NCI-H2081 (cell line): ENCODE measurements around the gene RABGAP1.

Source experiments
- DNase-seq, 2 experiments: peaks; one replicate each; lab custom pipeline; 2025; lab: John Stamatoyannopoulos, UW

RABGAP1 gene

DNA sequence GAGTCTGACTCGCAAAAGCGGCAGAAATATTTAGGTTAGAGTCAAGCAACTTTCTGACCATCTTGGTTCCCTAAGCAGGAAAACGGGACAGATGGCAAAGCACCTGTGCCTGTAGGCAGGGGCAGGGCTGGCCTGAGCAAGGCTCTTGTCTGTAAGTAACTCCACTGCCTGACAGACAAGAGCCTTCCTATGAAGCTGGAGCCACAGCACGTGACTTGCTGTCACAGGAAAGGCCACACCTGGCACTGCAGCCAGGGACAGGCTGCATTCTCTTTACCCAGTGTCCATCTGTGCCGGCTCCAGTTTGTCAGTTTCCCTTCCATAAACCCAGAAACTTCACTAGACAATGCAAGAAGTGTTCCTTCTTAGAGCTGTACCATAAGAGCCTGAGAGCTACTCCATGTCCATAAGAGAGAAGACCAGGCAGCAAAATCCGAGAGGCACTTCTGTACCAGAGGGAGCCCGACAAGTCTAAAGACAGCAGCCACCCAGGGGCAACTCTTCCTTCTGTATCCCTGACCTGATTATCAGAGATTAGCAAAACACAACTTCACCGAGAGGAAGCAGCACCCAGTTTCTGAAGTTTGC is 170.7 kb downstream of the RABGAP1 start:
- DNase-seq, result no peak

DNA sequence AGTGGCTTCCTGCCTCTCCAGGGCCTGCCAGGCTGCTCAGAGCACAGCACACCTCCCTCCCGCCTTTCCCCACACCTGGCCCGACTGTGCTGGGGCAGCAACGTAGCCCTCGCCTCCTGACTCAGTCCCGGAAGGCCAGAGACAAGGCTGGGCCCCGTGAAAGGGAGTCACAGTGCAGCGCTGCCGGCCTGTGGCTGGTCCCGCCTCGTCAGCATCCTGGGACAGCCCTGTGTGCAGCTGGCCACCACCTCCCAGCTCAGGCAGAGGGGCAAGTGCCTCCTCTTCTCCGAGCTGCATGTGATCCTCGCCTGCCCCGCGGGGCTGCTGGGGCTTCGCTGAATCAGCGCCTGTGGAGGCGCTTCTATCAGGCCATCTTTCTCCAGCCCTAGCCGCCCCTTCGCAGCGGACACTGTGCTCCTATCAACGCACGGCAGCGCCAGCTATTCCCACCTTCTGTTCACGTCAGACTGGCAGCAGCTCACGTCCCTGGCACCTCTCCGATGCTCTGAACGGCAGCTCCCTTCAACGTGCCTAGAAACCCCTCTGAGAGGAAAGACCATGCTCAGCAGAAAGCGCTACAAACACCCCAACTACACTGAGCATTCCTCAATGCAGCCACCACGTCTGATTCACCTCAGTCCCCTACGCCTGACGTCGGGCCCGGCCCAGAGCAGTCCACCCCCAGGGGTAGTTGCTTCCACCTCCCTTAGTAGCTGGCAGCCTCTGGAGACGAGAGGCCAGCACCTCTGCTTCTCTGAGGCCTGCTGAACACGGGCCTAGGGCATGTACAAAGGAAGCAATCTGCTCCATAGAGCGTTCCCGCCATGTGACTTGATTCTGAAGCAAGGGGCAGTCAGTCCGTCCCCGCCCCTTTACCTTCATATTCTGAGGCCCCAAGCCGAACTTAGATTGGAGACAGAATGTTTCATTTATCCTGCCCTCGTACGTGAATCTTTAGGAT is 171.5 kb downstream of the RABGAP1 start:
- DNase-seq, result no peak

DNA sequence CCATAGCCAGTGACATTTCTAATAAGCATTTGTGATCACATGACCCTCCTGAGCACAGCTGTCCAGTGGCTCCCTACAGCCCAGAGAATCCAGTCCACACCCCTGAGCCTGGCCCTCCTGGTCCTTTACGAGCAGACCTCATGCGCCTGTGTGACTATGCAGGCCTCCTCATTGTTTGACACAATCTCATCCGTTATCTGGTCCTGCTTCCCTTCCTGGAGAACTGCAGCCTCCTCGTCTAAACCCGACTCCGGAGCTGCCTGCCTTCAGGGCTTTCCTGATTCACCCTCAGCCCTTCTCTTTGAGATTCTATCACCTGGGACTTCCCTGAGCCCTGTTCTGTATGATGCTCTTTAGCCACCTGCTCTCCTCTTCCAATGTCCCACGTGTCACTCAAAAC is 172.4 kb downstream of the RABGAP1 start:
- no peak for DNase-seq

DNA sequence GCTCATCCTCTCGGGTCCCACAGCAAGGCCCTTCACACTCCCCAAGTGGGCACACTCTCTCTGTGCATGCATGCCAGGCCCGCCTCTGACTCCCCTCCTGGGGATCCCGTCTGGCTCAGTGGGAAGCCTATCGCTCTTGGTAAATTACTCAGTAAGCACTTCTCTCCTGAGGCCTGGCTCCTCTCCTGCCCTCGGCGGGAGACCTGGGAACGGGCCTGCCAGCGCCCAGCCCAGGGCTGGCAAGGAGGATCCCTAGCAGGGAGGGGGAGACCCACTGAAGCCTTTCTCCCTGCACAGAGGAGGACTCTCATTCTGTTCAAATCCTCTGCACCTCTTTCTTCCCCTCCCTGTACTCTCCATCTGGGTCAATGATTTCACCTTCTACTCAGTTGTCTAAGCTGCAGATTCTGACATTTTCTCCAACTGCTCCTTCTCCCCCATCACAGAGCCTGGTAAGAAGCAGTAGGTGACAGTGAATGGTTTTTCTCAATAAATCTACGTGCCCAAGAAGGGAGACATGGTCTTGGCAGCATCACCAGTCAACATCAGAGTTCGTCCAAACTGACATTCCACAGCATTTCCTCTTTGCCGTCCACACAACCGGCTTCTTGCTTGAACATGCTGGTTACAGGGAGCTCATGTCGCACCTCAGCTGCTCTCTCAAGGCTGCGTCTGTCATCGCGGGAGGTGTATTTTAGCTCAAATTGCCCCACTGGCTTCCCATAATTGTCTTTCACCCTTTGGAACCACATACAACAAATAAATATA is 174.5 kb downstream of the RABGAP1 start:
- DNase-seq, result no peak

DNA sequence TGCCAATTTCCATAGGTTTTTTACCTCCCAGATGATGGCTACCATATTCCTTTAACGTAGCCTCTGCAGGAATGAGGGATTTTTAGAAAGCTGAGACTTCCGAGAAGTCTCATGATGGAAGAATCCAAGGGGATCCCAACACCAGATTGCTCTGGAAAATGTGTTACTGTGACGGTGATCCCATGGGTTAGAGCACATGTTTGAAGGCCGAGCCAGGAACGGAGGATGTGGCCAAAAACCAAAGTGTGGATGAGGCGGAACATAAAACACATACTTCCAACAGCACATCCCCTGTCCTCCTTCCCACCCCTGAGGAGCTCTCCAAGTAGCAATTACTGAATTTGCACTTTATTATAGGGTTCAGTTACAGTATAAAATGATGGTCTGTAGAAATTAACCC is 175.2 kb downstream of the RABGAP1 start:
- no peak for DNase-seq

DNA sequence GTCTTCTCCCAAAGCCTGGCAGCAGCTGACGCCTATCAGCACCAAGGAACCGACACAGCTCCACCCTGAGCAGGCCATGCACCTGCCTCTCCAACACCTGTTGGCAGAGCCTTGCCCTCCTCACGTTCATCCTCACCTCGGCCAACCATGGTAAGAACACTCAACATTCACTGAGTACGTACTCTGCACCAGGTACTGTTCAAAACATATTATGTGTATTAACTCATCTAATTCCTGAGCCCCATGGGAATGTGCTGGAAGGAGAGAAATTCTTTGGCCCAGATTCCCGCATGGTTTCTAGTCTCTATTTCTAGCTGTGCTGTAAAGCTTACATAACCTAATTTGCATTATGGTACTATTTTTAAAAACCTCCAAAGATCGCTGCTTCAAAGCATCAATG is 178.7 kb downstream of the RABGAP1 start:
- no peak for DNase-seq

DNA sequence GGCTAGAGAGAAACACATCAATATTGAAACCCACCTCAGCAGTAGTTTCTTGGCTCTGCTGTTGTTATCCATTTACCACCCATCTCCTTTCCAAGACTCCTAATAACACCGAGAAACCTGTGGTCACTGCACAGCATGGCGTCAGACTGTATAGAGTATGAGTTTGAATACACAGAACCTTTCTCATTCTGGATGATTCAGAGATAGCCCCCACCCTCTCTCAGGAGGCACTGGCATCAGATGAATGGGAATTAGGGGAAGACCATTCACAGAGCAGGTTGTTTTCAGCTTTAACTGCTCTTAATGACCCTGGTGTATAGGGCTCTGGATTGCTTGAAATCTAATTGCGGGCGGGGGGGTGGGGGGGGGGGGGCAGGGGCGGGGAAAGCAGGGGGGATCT is 179.3 kb downstream of the RABGAP1 start:
- DNase-seq, result peak in 1 of 2 experiments; percentile 21

DNA sequence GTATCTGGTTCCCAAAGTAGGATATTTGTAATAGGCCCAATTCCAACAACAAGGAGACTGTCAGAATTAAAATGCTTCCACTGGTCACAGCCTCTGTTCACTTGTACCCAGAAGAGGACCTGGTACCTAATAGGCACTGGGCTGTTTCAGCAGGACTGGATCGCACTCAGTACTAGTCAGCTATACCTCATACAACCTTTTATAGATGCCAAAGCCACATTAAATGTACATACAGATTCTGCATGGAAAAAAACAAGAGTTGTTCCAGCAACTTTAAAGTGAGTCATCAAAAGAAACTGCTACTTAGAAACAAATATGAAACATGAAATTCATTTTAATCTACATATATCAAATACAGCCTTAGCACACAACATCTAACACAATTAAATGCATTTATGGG is 180.1 kb downstream of the RABGAP1 start:
- DNase-seq, result no peak

DNA sequence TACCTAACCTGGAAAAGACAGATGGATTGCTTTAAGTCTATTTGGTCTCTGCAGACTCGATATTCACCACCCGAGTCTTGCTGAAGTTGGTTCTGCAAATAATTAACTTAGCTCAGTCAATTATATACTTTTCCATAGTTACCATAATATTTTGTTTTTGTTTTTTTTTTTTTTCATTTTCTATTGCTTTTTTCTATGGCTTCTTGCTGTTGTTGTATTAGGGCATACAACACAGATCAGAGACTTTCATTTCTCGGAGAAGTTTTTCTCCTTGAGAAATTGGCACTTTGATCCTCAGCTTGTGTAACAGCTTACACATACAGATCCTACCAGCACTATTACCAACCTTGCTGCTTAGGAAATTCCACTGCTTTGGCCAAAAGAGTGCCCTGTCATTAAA is 180.6 kb downstream of the RABGAP1 start:
- no peak for DNase-seq

DNA sequence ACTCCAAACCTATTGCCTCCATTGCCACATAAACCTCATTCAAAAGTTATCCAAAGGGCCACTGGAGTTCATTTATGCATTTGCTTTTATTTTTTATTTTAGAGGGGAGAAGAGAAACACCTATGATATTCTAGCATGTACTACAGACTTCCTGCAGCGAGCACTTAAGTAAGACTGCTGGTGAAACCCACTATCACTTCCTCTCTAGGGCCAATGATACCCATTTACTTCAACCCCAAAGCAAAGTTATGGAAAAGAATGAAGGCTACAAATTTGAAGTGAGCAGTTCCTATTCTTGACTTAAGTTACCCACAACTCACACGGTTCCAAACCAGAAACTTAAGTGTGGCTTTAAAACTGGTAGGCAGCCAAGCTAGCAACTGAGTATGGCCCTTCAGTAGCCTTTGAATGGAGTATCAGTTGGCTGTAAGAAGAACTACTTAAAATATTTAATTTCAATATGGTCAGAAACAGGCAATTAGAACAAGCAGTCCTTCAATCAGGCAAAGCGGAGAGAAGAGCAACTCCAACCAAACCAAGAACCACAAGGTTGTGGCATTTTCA is 186.8 kb downstream of the RABGAP1 start:
- DNase-seq, result no peak

DNA sequence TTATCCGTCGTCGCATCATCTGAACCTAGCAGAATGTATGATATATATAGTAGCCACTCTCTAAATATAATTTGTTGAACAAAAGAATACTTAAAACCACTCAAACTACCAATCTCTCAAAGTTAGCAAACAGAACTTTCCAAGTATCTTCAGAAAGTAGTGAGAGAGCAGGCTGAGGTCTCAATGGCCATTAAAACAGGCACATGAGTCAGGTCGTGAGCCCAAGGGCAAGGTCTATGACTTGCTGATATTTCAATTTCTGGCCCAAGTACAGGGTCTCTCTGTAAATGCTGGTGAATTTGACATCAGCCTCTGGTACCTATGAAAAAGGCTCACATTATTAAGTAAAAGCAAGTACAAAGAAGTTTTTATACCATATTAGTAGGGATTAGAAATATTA is 187.8 kb downstream of the RABGAP1 start:
- DNase-seq, result no peak

DNA sequence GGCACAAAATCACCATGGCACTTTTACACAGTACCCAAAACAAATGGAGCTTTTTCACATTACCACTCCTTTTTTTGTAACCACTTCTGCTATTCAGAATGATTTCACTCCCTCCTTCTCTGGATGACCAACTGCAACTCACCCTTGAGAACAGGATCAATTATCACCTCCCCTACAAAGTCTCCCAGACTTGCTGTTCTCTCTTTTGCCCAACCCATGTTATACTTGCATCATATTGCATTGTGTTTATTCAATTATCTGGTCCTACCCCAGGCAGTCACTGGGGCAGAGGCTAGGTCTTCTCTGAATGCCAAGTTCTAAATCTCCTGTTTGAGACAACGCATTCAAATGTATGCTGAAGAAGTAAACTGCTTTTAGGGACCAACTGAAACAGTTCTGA is 188.6 kb downstream of the RABGAP1 start:
- DNase-seq, result no peak

DNA sequence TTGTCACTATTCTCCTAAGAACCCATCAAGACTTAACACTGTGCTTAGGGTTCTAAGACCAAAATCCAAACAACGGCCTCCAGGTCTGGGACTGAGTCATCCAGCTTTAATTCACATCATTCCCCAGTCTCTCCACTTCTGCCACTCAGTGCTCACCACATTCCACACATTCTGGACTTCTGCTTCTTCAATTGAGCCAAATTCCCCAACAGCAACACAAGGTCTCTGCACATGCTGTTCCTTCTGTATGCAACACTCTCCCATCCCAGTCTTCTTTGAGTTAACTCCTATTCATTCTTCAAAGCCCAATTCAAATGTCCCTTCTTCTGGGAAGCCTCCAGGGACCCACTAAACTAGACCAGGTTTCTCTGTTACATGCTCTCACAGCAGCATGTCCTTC is 190.4 kb downstream of the RABGAP1 start:
- DNase-seq, result no peak

DNA sequence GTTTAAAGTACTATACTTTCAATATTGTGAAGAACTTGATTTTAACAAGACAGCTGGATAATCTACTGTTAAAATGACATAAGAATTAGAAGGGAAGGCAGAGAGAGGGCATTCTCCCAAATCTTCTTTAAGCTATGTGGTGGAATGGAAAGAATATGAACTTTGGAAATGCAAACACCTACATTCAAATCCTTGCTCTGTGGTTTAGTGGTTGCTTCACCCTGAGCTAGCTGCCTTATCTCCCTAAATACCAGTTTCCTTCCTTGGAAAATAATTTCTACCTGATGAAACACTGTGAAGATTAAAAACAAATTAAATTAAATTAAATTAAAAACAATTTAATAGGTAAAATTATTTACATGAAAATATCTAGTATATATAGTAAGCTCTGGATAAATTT is 191.2 kb downstream of the RABGAP1 start:
- DNase-seq, result no peak

DNA sequence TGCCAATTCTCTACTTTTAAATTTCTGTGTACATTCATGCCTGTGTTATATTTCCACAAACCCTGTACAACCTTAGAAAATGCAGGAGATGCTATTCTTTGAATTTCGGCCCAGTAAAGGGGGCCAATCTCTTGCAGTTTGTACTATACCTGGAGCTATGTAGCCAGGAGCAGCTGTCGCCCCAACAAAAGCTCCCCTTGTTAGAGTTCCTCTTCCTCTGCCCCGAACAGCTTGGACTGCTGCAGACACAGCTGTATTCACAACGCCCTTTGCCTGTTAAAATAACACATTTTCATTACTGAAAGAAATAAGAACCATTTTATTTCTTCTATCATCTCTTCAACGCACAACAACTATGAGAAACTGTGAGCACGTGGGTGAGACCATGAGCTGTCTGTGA is 191.9 kb downstream of the RABGAP1 start:
- no peak for DNase-seq

DNA sequence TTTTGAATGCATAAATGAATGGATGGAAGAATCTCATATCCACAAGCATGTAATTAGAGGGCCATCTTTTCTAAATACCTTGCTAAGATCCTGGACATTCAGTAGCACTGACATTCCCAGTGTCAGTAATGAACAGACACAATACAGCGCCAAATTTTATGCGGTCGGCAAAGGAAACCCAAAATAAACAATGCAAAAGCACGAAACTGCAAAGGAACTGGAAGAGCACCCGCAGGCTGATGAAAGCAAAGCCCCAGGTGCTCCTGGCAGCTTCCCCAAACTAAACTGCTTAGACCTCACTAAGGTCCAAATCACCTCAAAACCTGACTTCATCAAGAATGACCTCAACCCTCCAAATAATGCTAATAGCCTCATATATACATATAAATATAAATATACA is 194.6 kb downstream of the RABGAP1 start:
- no peak for DNase-seq

DNA sequence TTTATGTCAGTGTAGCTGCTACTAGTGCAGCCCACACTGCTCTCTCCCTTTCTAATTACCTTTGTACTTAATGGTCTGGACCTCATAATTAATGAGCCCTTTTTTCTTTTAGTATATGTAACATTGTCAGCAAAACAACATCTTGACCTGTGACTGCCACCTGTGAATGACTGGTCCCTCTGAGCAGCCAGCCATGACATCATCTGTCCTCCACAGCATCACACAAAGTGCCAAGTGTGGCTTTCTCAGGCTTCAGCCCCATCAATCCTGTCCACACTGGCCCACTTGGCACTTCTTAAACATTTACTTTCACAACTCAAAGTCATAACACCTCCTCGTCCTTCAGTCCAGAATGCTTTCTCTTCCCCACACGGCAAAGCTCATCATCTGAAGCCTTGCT is 197.3 kb downstream of the RABGAP1 start:
- no peak for DNase-seq

DNA sequence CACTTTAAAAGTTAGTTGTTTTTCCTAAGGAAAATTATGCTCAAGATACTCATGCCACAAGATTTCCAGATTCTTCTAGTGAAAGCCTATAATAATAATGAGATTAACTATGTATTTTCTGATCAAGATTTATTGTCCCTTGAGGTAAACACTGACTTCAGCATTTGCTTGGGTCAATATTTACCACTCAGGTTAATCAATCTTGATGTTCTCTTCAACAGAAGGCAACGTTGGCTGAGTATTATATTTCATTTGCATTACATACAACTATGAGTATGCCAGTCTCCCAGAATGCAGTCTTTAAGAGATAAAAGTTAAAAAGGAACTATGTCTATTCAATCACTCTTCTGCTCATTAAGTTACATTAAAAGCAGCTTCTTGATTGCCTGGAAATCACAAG is 208.2 kb downstream of the RABGAP1 start:
- DNase-seq, result no peak

DNA sequence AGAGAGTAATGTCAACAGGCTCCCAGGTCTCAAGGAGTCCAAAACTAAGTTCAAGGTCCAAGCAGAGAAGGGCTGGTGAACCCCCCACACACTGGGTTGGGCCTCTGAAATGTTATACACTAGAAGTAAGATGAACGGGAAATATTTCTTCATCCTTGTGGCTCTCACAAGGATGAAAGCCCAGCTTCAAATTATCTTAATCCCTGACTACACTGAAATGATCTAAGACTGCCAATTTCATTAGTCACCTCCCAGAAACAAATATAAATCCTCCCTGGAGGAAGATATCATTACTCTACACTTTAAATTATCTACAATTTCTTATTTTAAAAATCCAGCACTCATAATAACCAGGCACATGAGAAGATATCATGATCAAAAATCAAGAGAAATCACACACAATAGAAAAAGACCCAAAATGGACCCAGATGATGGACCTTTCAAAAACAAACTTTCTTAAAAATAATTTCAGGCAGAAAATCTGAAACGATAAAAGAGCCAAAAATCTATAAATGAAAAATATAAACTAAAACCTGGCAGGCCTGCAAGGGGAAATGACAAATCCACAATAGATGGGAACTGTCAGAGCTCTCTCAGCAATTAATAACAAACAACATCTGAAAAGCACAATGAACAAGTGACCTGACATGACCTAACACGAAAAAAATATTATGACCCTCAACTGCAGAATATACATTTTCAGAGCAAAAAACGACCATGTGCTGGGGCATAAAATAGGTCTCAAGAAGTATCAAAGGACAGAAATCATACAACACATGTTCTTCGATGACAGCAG is 210.1 kb downstream of the RABGAP1 start:
- no peak for DNase-seq
